Nephron progenitor cell (in vitro differentiated cells): ENCODE measurements around the gene SYCP2.
"Not testable (repeated sequence)": the region's sequence is repeated elsewhere in the genome, so short reads cannot be mapped to it uniquely, and the experiment has no call there.

Source experiments
- DNase-seq: peaks from one replicate; pipeline ENCODE4 v3.0.0; 2021
- H3K27ac Mint-ChIP-seq: 2 replicates; pipeline ENCODE4 v1.8.0; 2021; ENCODE audit warnings: mild to moderate bottlenecking, moderate library complexity, mixed read lengths
- H3K27me3 Mint-ChIP-seq: 2 replicates; pipeline ENCODE4 v1.8.0; 2021; ENCODE audit warnings: mild to moderate bottlenecking, low read depth, mixed read lengths; ENCODE audit not compliant: poor library complexity
- H3K36me3 Mint-ChIP-seq: 2 replicates; pipeline ENCODE4 v1.8.0; 2021; ENCODE audit warnings: low read depth, mixed read lengths
- H3K4me1 Mint-ChIP-seq: 2 replicates; pipeline ENCODE4 v1.8.0; 2021; ENCODE audit warnings: mixed read lengths
- H3K4me3 Mint-ChIP-seq: 2 replicates; pipeline ENCODE4 v1.8.0; 2021; ENCODE audit warnings: mild to moderate bottlenecking, moderate library complexity, mixed read lengths
- H3K9me3 Mint-ChIP-seq: 2 replicates; pipeline ENCODE4 v1.8.0; 2021; ENCODE audit warnings: mild to moderate bottlenecking, moderate library complexity, mixed read lengths
- TF ChIP-seq, protein P1 (sequence below): fragments of 200-600 bp; sonication (generic); IDR thresholded peaks from 2 replicates; pipeline ENCODE4 v1.5.0; 2021; ENCODE audit warnings: antibody characterized with exemption

SYCP2 gene

DNA sequence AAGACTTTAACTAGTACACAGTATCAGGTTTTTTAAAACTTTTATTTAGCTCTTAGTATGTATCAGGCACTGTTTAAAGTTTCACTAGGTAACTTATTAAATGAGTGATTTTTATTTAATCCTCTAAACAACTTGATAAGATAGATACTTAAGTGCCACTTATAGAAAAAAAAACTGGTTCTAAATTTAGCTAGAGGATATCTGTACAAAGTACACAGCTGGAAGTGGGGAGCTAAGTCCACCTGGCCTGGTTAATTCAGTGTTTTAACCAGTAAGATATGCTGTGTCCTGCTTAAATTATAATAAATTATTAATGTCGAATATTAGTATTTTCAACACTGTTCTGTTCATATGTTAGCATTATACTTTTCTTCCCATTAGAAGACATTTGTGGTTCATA is 37.5 kb downstream of the SYCP2 start:
- Mint-ChIP-seq H3K27ac (no peak overlapping the region), H3K4me1 (no peaks in the 10 kb centered on the region), H3K4me3 (no peak overlapping the region), H3K27me3 (peaks cover 35% of the 10 kb centered on the region), H3K9me3 (no peaks in the 10 kb centered on the region), H3K36me3 (no peaks in the 10 kb centered on the region)
- DNase-seq, result no peak
- TF ChIP-seq, protein P1, sequence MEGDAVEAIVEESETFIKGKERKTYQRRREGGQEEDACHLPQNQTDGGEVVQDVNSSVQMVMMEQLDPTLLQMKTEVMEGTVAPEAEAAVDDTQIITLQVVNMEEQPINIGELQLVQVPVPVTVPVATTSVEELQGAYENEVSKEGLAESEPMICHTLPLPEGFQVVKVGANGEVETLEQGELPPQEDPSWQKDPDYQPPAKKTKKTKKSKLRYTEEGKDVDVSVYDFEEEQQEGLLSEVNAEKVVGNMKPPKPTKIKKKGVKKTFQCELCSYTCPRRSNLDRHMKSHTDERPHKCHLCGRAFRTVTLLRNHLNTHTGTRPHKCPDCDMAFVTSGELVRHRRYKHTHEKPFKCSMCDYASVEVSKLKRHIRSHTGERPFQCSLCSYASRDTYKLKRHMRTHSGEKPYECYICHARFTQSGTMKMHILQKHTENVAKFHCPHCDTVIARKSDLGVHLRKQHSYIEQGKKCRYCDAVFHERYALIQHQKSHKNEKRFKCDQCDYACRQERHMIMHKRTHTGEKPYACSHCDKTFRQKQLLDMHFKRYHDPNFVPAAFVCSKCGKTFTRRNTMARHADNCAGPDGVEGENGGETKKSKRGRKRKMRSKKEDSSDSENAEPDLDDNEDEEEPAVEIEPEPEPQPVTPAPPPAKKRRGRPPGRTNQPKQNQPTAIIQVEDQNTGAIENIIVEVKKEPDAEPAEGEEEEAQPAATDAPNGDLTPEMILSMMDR, result no peak

DNA sequence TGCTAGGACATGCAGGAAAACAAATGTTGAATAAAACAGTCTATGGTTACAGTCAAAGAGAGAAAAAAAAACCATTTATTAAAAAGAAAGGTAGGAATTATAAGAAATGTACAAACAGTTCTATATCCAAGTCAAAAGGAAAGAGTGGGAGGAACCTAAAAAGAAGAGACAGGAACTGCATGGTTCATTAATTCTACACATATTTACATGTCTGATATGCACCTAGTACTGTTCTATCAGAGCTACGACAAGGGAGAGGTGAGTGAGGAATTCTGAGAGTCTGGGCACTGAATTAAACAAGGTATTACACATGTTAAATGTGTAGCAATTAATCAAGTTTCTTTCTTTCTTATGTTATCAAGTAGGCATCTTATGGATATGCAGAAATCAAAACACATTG is 41.9 kb downstream of the SYCP2 start:
- no peak for DNase-seq
- H3K9me3 Mint-ChIP-seq, result peaks cover 10% of the 10 kb centered on the region
- no peaks in the 10 kb centered on the region for H3K36me3 Mint-ChIP-seq
- H3K27ac Mint-ChIP-seq, result no peak overlapping the region
- TF ChIP-seq, protein P1, result no peak
- no peak overlapping the region for H3K4me3 Mint-ChIP-seq
- H3K4me1 Mint-ChIP-seq, result no peaks in the 10 kb centered on the region
- peaks cover 25% of the 10 kb centered on the region for H3K27me3 Mint-ChIP-seq

DNA sequence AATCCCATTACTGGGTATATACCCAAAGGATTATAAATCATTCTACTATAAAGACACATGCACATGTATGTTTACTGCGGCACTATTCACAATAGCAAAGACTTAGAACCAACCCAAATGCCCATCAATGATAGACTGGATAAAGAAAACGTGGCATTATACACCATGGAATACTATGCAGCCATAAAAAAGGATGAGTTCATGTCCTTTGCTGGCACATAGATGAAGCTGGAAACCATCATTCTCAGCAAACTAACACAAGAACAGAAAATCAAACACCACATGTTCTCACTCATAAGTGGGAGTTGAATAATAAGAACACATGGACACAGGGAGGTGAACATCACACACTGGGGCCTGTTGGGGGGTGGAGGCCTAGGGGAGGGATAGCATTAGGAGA is 43.4 kb downstream of the SYCP2 start:
- DNase-seq, H3K27ac Mint-ChIP-seq, H3K4me1 Mint-ChIP-seq, H3K4me3 Mint-ChIP-seq, H3K36me3 Mint-ChIP-seq: not testable (repeated sequence)
- peaks cover 23% of the 10 kb centered on the region for H3K27me3 Mint-ChIP-seq
- peaks cover 10% of the 10 kb centered on the region for H3K9me3 Mint-ChIP-seq

DNA sequence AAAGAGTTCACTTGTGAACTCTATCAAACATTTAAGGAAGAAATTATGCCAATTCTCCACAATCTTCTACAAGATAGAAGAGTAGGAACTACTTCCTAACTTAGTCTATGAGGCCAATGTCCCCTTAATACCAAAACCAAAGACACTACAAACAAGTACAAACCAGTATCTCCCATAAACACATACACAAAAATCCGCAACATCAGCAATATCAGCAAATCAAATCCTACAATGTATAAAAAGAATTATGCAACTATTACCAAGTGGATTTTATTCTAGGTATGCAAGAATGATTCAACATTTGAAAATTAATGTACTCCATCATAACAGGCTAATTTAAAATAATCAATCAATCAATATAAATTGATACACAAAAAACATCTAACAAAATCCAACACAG is 45.4 kb downstream of the SYCP2 start:
- TF ChIP-seq, protein P1, result no peak
- peaks cover 22% of the 10 kb centered on the region for H3K27me3 Mint-ChIP-seq
- H3K9me3 Mint-ChIP-seq, result peaks cover 10% of the 10 kb centered on the region
- no peaks in the 10 kb centered on the region for H3K4me1 Mint-ChIP-seq
- no peak overlapping the region for H3K27ac Mint-ChIP-seq
- no peak for DNase-seq
- no peak overlapping the region for H3K4me3 Mint-ChIP-seq
- H3K36me3 Mint-ChIP-seq, result no peaks in the 10 kb centered on the region

DNA sequence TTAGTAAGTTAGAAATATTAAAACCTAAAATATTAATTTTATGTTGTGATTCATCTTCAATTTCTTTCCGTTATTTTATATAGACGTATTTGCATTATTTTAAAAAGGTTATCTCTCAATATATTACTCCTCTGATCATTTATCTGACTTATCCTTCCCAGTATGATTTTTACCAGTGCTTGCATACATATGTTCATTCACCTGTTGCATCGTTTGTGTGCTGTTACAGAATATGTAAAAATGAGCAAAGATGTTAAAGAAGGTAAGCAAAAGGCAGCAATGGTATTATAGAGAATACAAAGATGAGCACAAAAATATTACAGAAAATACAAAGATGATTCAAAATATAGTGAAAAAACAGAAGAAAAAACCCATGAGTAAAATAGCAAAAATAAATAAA is 48.9 kb downstream of the SYCP2 start:
- H3K9me3 Mint-ChIP-seq, result peaks cover 10% of the 10 kb centered on the region
- no peaks in the 10 kb centered on the region for H3K36me3 Mint-ChIP-seq
- peaks cover 15% of the 10 kb centered on the region for H3K27me3 Mint-ChIP-seq
- TF ChIP-seq, protein P1, result no peak
- H3K4me3 Mint-ChIP-seq, result no peak overlapping the region
- H3K27ac Mint-ChIP-seq, result no peak overlapping the region
- DNase-seq, result no peak
- no peaks in the 10 kb centered on the region for H3K4me1 Mint-ChIP-seq

DNA sequence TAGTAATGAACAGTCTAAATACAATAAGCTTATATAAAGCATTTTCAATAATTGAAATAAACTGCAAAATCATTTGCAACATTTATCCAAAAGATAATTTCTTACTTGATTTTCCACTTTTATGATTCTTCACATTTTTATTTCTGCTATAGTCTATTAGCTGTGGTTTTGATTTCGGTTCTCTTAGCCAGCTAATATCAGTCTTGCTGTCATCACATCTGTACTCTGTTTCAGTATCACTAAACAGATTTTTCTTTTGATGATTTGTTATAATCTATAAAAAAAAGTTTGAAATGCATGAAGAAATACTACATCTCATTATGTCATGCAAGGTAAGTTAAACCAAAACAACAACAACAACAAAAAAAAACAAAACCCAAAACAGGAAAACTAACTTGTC is 53.2 kb downstream of the SYCP2 start:
- TF ChIP-seq, protein P1, result no peak
- no peak for DNase-seq
- Mint-ChIP-seq H3K27me3 (peaks cover 5% of the 10 kb centered on the region), H3K4me3 (no peak overlapping the region), H3K36me3 (no peaks in the 10 kb centered on the region), H3K4me1 (no peaks in the 10 kb centered on the region), H3K27ac (no peak overlapping the region), H3K9me3 (peaks cover 5% of the 10 kb centered on the region)
